Measurements from ENCODE around the gene EIF4E1B. TPM values are rescaled to one million over a fixed set of nuclear protein-coding genes. Genes with fewer than 3 reads are reported as not detected.

Gene EIF4E1B
- total RNA-seq, 1 donor from 2014 or later = 0.06 TPM

DNA sequence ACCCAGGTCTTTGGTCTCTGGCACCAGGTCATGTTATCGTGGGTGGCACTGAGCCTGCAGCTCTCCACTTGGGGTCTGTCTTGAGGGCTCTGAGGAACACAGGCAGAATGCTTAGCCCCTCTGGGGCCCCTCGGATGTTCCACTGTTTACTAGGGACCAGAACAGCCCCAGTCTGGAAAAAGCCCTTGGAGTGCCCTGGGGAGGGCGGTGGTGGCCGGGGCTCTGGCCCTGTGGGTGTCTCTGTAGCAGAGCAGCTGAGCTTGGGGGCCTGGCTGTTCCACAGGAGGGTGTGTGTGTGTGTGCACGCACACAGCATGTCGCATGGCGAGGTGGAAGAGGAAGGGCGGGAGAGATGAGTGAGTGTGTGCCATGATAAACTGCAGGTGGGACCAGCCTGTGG, 35.9 kb upstream of the EIF4E1B start:
- peaks cover 10% of the 10 kb centered on the region for H3K36me3 Mint-ChIP-seq
- H3K79me2 ChIP-seq (ENCODE audit: low read depth) = no peaks in the 10 kb centered on the region
- H3K27ac Mint-ChIP-seq = no peak overlapping the region
- no peaks in the 10 kb centered on the region for H3K9me3 ChIP-seq (ENCODE audit: low read depth)
- H4K20me1 ChIP-seq (ENCODE audit: low read depth) = no peaks in the 10 kb centered on the region
- no peak overlapping the region for H3K27ac ChIP-seq
- no peak overlapping the region for H2AFZ ChIP-seq (replicated peaks)
- peaks cover 12% of the 10 kb centered on the region for H3K27me3 Mint-ChIP-seq (ENCODE audit: insufficient read depth, low read depth)
- H3K36me3 ChIP-seq = no peaks in the 10 kb centered on the region
- H3K9me3 Mint-ChIP-seq = no peaks in the 10 kb centered on the region
- H3K27me3 ChIP-seq = peaks cover 24% of the 10 kb centered on the region
- no peaks in the 10 kb centered on the region for H3K4me1 ChIP-seq
- no peak overlapping the region for H3K4me2 ChIP-seq
- H3K9ac ChIP-seq = no peak overlapping the region
- no peak for DNase-seq (ENCODE audit: low spot score)
- H3F3A ChIP-seq (ENCODE audit: low read depth) = peaks cover 8% of the 10 kb centered on the region
- no peak overlapping the region for H3K4me3 Mint-ChIP-seq
- no peak overlapping the region for H3K4me3 ChIP-seq
- no peaks in the 10 kb centered on the region for H3K4me1 Mint-ChIP-seq
- no peak for TF ChIP-seq EZH2 (IDR thresholded peaks at IDR 0.05)
- TF ChIP-seq EZH2phosphoT487 (IDR thresholded peaks at IDR 0.05) = no peak
- TF ChIP-seq, protein P1, sequence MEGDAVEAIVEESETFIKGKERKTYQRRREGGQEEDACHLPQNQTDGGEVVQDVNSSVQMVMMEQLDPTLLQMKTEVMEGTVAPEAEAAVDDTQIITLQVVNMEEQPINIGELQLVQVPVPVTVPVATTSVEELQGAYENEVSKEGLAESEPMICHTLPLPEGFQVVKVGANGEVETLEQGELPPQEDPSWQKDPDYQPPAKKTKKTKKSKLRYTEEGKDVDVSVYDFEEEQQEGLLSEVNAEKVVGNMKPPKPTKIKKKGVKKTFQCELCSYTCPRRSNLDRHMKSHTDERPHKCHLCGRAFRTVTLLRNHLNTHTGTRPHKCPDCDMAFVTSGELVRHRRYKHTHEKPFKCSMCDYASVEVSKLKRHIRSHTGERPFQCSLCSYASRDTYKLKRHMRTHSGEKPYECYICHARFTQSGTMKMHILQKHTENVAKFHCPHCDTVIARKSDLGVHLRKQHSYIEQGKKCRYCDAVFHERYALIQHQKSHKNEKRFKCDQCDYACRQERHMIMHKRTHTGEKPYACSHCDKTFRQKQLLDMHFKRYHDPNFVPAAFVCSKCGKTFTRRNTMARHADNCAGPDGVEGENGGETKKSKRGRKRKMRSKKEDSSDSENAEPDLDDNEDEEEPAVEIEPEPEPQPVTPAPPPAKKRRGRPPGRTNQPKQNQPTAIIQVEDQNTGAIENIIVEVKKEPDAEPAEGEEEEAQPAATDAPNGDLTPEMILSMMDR (IDR thresholded peaks at IDR 0.05) = no peak

DNA sequence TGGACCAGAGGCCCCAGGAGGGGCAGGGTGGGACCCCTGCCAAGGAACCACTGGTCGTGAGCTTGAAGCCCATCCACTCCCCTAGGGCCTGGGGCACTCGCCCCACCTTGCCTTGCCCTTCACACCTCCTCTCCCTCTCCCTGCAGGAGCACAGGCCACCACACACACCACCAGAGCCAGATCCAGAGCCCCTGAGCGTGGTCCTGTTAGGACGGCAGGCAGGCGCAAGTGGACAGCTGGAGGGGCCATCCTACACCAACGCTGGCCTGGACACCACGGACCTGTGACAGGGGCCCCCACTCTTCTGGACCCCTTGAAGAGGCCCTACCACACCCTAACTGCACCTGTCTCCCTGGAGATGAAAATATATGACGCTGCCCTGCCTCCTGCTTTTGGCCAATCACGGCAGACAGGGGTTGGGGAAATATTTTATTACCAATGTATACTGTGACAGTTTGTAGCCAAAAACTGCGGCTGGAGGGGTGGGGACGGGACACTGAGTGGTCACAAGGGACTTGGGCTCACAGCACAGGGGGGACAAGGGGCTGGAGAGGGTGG, 35.0 kb upstream of the EIF4E1B start:
- DNase-seq (ENCODE audit: low spot score) = no peak
- Histone ChIP-seq H3K27ac (no peak overlapping the region), H3K4me1 (no peaks in the 10 kb centered on the region), H3K27me3 (peaks cover 24% of the 10 kb centered on the region), H3K9ac (no peak overlapping the region), H3K36me3 (no peaks in the 10 kb centered on the region), H3K79me2 (ENCODE audit: low read depth) (no peaks in the 10 kb centered on the region), H4K20me1 (ENCODE audit: low read depth) (no peaks in the 10 kb centered on the region), H3K4me2 (no peak overlapping the region), H3K9me3 (ENCODE audit: low read depth) (no peaks in the 10 kb centered on the region), H2AFZ (replicated peaks) (no peak overlapping the region), H3K4me3 (no peak overlapping the region), H3F3A (ENCODE audit: low read depth) (peaks cover 8% of the 10 kb centered on the region)
- H3K36me3 Mint-ChIP-seq = peaks cover 10% of the 10 kb centered on the region
- no peak for TF ChIP-seq EZH2phosphoT487 (IDR thresholded peaks at IDR 0.05)
- TF ChIP-seq, protein P1 (IDR thresholded peaks at IDR 0.05) = no peak
- no peak for TF ChIP-seq EZH2 (IDR thresholded peaks at IDR 0.05)
- no peaks in the 10 kb centered on the region for H3K9me3 Mint-ChIP-seq
- H3K4me1 Mint-ChIP-seq = no peaks in the 10 kb centered on the region
- no peak overlapping the region for H3K4me3 Mint-ChIP-seq
- peaks cover 9% of the 10 kb centered on the region for H3K27me3 Mint-ChIP-seq (ENCODE audit: insufficient read depth, low read depth)
- H3K27ac Mint-ChIP-seq = no peak overlapping the region

DNA sequence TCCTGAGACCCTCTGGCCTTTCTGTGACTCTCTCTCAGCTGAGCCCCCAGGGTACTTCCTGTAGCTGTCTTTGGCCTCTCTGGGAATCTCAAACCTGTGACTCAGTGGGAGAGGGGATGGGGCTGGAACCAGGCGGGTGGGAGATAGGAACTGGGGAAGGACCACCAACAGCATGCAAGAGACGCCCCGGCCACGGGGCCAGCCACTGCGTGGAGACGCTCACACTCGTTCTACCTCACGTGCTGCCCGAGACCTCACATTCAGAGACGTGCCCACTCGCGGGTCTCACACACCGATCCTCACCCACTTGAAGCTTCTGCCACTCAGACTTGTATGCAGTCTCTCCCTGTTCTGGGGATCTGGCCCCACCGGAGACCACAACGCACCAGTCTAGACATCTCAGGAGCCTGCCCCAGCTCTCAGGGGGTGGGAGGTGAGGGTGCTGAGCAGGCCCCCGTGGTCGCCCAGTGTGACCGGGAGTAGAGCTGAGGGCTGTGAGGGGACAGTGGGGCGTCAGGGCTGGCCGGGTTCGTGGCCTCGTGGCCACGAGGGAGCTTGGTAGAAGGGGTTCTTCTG, 34.3 kb upstream of the EIF4E1B start:
- H3K27ac ChIP-seq = no peak overlapping the region
- H3K4me3 ChIP-seq = no peak overlapping the region
- no peaks in the 10 kb centered on the region for H4K20me1 ChIP-seq (ENCODE audit: low read depth)
- no peaks in the 10 kb centered on the region for H3K4me1 ChIP-seq
- no peak overlapping the region for H2AFZ ChIP-seq (replicated peaks)
- Mint-ChIP-seq H3K27me3 (ENCODE audit: insufficient read depth, low read depth) (peaks cover 9% of the 10 kb centered on the region), H3K36me3 (peaks cover 10% of the 10 kb centered on the region), H3K4me3 (no peak overlapping the region), H3K27ac (peak overlapping the region; percentile 53), H3K4me1 (no peaks in the 10 kb centered on the region), H3K9me3 (no peaks in the 10 kb centered on the region)
- peak overlapping the region; percentile 35 for H3K4me2 ChIP-seq
- peaks cover 24% of the 10 kb centered on the region for H3K27me3 ChIP-seq
- H3K79me2 ChIP-seq (ENCODE audit: low read depth) = no peaks in the 10 kb centered on the region
- no peak for TF ChIP-seq EZH2phosphoT487 (IDR thresholded peaks at IDR 0.05)
- TF ChIP-seq, protein P1 (IDR thresholded peaks at IDR 0.05) = no peak
- no peak for TF ChIP-seq EZH2 (IDR thresholded peaks at IDR 0.05)
- no peaks in the 10 kb centered on the region for H3K9me3 ChIP-seq (ENCODE audit: low read depth)
- peaks cover 8% of the 10 kb centered on the region for H3F3A ChIP-seq (ENCODE audit: low read depth)
- no peak for DNase-seq (ENCODE audit: low spot score)
- H3K36me3 ChIP-seq = no peaks in the 10 kb centered on the region
- no peak overlapping the region for H3K9ac ChIP-seq

Measured in neural progenitor cell (in vitro differentiated cells).